Measurements from ENCODE around the gene MACROH2A1.

MACROH2A1 gene

GRCh38 chr5:135353952-135354721 is 44.9 kb downstream of the MACROH2A1 start:
- DNase-seq, result no peak

- no peak for DNase-seq
Observed at GRCh38 chr5:135350536-135350935, 48.5 kb downstream of the MACROH2A1 start.

GRCh38 chr5:135349886-135350285 is 49.1 kb downstream of the MACROH2A1 start:
- no peak for DNase-seq

GRCh38 chr5:135349451-135349850 is 49.6 kb downstream of the MACROH2A1 start:
- no peak for DNase-seq

- no peak for DNase-seq
Observed at GRCh38 chr5:135348918-135349317, 50.1 kb downstream of the MACROH2A1 start.

GRCh38 chr5:135347392-135347791 is 51.6 kb downstream of the MACROH2A1 start:
- DNase-seq, result no peak

GRCh38 chr5:135345956-135346731 is 52.9 kb downstream of the MACROH2A1 start:
- peak in 1 of 2 experiments; percentile 5 for DNase-seq

GRCh38 chr5:135344349-135344748 is 54.7 kb downstream of the MACROH2A1 start:
- no peak for DNase-seq

GRCh38 chr5:135343413-135343812 is 55.6 kb downstream of the MACROH2A1 start:
- DNase-seq, result no peak

- no peak for DNase-seq
Observed at GRCh38 chr5:135342551-135342875, 56.5 kb downstream of the MACROH2A1 start.

- no peak for DNase-seq
Observed at GRCh38 chr5:135341696-135342550, 57.1 kb downstream of the MACROH2A1 start.

- no peak for DNase-seq
Observed at GRCh38 chr5:135341016-135341666, 57.9 kb downstream of the MACROH2A1 start.

GRCh38 chr5:135340568-135340967 is 58.5 kb downstream of the MACROH2A1 start:
- DNase-seq, result no peak

- DNase-seq, result no peak
Observed at GRCh38 chr5:135339623-135340022, 59.4 kb downstream of the MACROH2A1 start.

- no peak for DNase-seq
Observed at GRCh38 chr5:135339189-135339588, 59.8 kb downstream of the MACROH2A1 start.

GRCh38 chr5:135337064-135337463 is 62.0 kb downstream of the MACROH2A1 start:
- DNase-seq, result peak in 1 of 2 experiments; percentile 28

- DNase-seq, result no peak
Observed at GRCh38 chr5:135335031-135335828, 63.8 kb downstream of the MACROH2A1 start.

- DNase-seq, result peak in 1 of 2 experiments; percentile 7
Observed at GRCh38 chr5:135333732-135334515, 65.1 kb downstream of the MACROH2A1 start.

- DNase-seq, result peak; percentile 17 to 57
Observed at GRCh38 chr5:135332519-135333150, 66.4 kb downstream of the MACROH2A1 start.

- DNase-seq, result no peak
Observed at GRCh38 chr5:135331612-135332011, 67.4 kb downstream of the MACROH2A1 start.

- DNase-seq, result no peak
Observed at GRCh38 chr5:135330798-135331096, 68.3 kb downstream of the MACROH2A1 start.
